SJCRH30 (cell line): ENCODE results near the gene LRRN4. TPM values are rescaled to one million over a fixed set of nuclear protein-coding genes. Genes with fewer than 3 reads are reported as not detected.
A peak's percentile ranks its signal among the peaks of the same experiment; 100 is the strongest.

Experiments used
- DNase-seq, 2 experiments: peaks; one replicate each; pipeline ENCODE4 v3.0.0-alpha.2; 2015 to 2020
- H3K27ac ChIP-seq: fragments of 250-450 bp; sonication (Bioruptor Pico); 2 replicates; pipeline ENCODE4 v1.5.1; 2020; ENCODE audit warnings: mild to moderate bottlenecking, moderate library complexity
- H3K27me3 ChIP-seq: fragments of 250-450 bp; sonication (Bioruptor Pico); 2 replicates; pipeline ENCODE4 v1.5.1; 2020; ENCODE audit warnings: mild to moderate bottlenecking, moderate library complexity
- H3K36me3 ChIP-seq: fragments of 250-450 bp; sonication (Bioruptor Pico); 2 replicates; pipeline ENCODE4 v1.5.1; 2020; ENCODE audit warnings: mild to moderate bottlenecking, moderate library complexity
- H3K4me1 ChIP-seq: fragments of 250-450 bp; sonication (Bioruptor Pico); 2 replicates; pipeline ENCODE4 v1.5.1; 2020; ENCODE audit warnings: mild to moderate bottlenecking, moderate library complexity
- H3K4me3 ChIP-seq: fragments of 250-450 bp; sonication (Bioruptor Pico); 2 replicates; pipeline ENCODE4 v1.5.1; 2020; ENCODE audit warnings: mild to moderate bottlenecking, moderate library complexity
- H3K9me3 ChIP-seq: fragments of 250-450 bp; sonication (Bioruptor Pico); replicated peaks from 2 replicates; pipeline ENCODE4 v1.5.1; 2020; ENCODE audit warnings: mild to moderate bottlenecking, moderate library complexity
- total RNA-seq: library from RNA; depleted of rRNA; stranded (reverse); fragments of >200 nt; shearing (Covaris generic); gene quantifications from 2 replicates; pipeline ENCODE4 v1.2.3, GENCODE V29; 2014; rRNA removed

Gene LRRN4
- 2.3 and 3.3 TPM in 2 replicates for total RNA-seq

- Histone ChIP-seq H3K4me1 (peaks cover 8% of the 10 kb centered on the region; the same call in 1 of the 2 replicates), H3K4me3 (peak within 1 kb of the TSS; percentile 67), H3K9me3 (no peaks in the 10 kb centered on the region), H3K27me3 (no peaks in the 10 kb centered on the region), H3K27ac (peak within 1 kb of the TSS; percentile 88), H3K36me3 (no peaks in the 10 kb centered on the region)
- DNase-seq: peak; percentile 83 to 94
These were observed at the start of gene LRRN4 for GRCh38 chr20:6053776-6054688. Gene LRRN4 (minus strand): TSS chr20:6054060. CDS start chr20:6052799, 1,261 bp downstream.

- Histone ChIP-seq H3K27ac (no peak overlapping the region), H3K36me3 (0 out of 2 replicates have a peak, but pooled peaks cover 3% of the 10 kb centered on the region), H3K9me3 (no peaks in the 10 kb centered on the region), H3K27me3 (no peaks in the 10 kb centered on the region), H3K4me1 (no peaks in the 10 kb centered on the region), H3K4me3 (no peak overlapping the region)
- no peak for DNase-seq
These were observed 49.4 kb upstream of the LRRN4 start for GRCh38 chr20:6103301-6103700.

- Histone ChIP-seq H3K27me3 (no peaks in the 10 kb centered on the region), H3K4me3 (no peak overlapping the region), H3K9me3 (no peaks in the 10 kb centered on the region), H3K27ac (no peak overlapping the region), H3K36me3 (peaks cover 3% of the 10 kb centered on the region; the same call in 1 of the 2 replicates), H3K4me1 (no peaks in the 10 kb centered on the region)
- no peak for DNase-seq
These were observed 47.5 kb upstream of the LRRN4 start for GRCh38 chr20:6101346-6101745.

- H3K4me1 ChIP-seq: no peaks in the 10 kb centered on the region
- no peak overlapping the region for H3K27ac ChIP-seq
- H3K36me3 ChIP-seq: peaks cover 3% of the 10 kb centered on the region; the same call in 1 of the 2 replicates
- no peak overlapping the region for H3K4me3 ChIP-seq
- no peaks in the 10 kb centered on the region for H3K9me3 ChIP-seq
- H3K27me3 ChIP-seq: no peaks in the 10 kb centered on the region
- DNase-seq: no peak
These were observed 46.4 kb upstream of the LRRN4 start for GRCh38 chr20:6100246-6100645.

DNA sequence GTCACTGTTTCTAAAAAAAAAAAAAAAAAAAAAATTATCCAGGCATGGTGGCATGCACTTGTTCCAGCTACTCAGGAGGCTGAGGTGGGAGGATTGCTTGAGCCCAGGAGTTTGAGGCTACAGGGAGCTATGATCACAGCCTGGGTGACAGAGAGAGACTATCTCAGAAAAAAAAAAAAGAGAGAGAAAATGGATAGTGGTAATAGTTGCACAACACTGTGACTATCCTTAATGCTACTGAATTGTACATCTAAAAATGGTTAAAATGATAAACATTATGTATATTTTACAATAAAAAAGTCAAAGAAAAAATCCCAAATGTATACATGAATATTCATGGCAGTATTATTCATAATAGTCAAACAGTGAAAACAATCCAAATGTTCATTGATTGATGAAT lies 46.0 kb upstream of the LRRN4 start:
- no peak for DNase-seq
- Histone ChIP-seq H3K4me1 (no peaks in the 10 kb centered on the region), H3K36me3 (peaks cover 3% of the 10 kb centered on the region; the same call in 1 of the 2 replicates), H3K27me3 (no peaks in the 10 kb centered on the region), H3K9me3 (no peaks in the 10 kb centered on the region), H3K27ac (no peak overlapping the region), H3K4me3 (no peak overlapping the region)

DNA sequence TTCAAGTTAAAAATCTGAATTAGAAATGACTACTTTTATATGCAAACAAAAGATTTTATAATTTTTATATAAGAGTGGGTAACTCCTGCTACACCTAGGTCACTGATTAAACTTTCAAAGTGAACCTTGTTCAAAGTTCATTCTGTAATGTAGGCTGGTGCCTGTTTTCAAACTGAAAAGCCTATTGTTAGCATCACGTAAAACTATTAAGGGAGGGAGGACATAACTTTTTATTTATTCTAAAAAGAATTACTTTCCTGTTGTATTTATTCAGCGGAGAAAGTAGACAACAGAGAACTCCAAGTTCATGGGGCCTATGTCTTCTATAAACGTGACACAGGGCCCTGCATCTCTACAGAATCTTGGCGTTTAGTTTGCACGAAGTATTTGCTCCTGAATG lies 41.5 kb upstream of the LRRN4 start:
- no peak overlapping the region for H3K4me3 ChIP-seq
- no peaks in the 10 kb centered on the region for H3K27me3 ChIP-seq
- H3K4me1 ChIP-seq: no peaks in the 10 kb centered on the region
- DNase-seq: no peak
- no peak overlapping the region for H3K27ac ChIP-seq
- H3K9me3 ChIP-seq: no peaks in the 10 kb centered on the region
- peaks cover 11% of the 10 kb centered on the region for H3K36me3 ChIP-seq

DNA sequence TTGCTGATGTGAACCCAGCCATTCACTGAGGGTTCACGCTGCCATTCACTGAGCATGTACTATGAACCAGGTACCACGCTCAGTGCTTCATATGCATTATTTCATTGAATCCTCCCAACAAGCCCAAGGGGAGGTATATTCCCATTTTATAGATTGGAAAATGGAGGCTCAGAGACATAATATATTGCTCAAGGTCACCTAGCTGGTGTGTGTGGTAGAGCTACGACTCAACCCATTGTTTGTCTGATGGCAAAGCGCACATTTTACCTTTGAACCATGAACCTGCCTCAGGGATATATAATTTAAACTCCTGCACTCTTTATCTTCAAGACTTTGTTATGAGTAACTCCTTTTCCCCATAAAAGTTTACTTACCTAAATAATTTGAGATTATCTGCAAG lies 40.7 kb upstream of the LRRN4 start:
- H3K4me3 ChIP-seq: no peak overlapping the region
- H3K27ac ChIP-seq: no peak overlapping the region
- no peaks in the 10 kb centered on the region for H3K27me3 ChIP-seq
- H3K9me3 ChIP-seq: no peaks in the 10 kb centered on the region
- DNase-seq: no peak
- H3K4me1 ChIP-seq: no peaks in the 10 kb centered on the region
- peaks cover 11% of the 10 kb centered on the region for H3K36me3 ChIP-seq

GRCh38 chr20:6094063-6094462 lies 40.2 kb upstream of the LRRN4 start:
- Histone ChIP-seq H3K9me3 (no peaks in the 10 kb centered on the region), H3K4me3 (no peak overlapping the region), H3K27ac (no peak overlapping the region), H3K4me1 (no peaks in the 10 kb centered on the region), H3K36me3 (peaks cover 11% of the 10 kb centered on the region), H3K27me3 (no peaks in the 10 kb centered on the region)
- DNase-seq: no peak

- Histone ChIP-seq H3K27me3 (no peaks in the 10 kb centered on the region), H3K27ac (no peak overlapping the region), H3K4me3 (no peak overlapping the region), H3K36me3 (peaks cover 15% of the 10 kb centered on the region), H3K9me3 (no peaks in the 10 kb centered on the region), H3K4me1 (no peaks in the 10 kb centered on the region)
- DNase-seq: no peak
These were observed 37.8 kb upstream of the LRRN4 start for GRCh38 chr20:6091661-6092060.

DNA sequence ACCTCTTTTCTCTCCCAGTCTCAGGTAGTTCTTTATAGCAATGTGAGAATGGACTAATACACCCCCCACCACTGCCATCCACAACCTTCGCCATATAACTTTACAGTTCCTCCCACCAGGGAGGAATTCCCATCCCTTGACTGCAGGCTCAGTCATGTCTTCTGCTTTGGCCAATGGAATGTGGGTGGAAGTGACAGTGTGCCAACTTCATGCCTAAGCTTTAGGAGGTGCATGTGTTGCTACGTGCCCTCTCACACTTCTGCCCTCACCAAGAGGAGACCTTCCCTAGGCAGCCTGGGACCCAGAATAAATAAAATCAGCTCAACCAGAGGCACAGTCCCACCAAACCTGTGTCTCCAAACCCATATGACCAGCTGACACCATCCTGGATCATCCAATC lies 33.0 kb upstream of the LRRN4 start:
- no peaks in the 10 kb centered on the region for H3K27me3 ChIP-seq
- DNase-seq: no peak

DNA sequence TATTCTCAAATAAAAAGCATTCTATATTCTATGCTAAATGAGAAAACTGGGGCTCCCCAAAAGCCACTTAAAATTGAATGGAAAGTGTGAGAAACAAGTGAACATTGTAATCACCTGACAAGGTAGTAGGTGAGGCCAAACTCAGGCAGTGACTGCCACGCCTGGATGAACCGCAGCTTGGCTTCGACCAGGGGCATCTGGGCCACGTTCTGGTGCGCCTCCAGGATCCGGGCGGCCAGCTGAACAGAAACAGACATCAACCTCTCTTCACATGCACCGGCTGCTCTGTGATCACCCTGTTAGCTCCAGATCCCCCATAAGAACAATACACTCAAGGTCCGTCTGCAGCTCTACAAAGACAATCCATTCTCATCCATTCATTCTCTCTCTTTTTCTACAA lies 30.1 kb upstream of the LRRN4 start:
- DNase-seq: no peak
- Histone ChIP-seq H3K36me3 (peaks cover 23% of the 10 kb centered on the region), H3K27ac (no peak overlapping the region), H3K9me3 (no peaks in the 10 kb centered on the region), H3K4me1 (no peaks in the 10 kb centered on the region), H3K27me3 (no peaks in the 10 kb centered on the region), H3K4me3 (no peak overlapping the region)

More for the DNA sequence above, 33.0 kb upstream of the LRRN4 start:
- Histone ChIP-seq H3K9me3 (no peaks in the 10 kb centered on the region), H3K4me3 (no peak overlapping the region), H3K4me1 (no peaks in the 10 kb centered on the region), H3K36me3 (peaks cover 21% of the 10 kb centered on the region), H3K27ac (no peak overlapping the region)

DNA sequence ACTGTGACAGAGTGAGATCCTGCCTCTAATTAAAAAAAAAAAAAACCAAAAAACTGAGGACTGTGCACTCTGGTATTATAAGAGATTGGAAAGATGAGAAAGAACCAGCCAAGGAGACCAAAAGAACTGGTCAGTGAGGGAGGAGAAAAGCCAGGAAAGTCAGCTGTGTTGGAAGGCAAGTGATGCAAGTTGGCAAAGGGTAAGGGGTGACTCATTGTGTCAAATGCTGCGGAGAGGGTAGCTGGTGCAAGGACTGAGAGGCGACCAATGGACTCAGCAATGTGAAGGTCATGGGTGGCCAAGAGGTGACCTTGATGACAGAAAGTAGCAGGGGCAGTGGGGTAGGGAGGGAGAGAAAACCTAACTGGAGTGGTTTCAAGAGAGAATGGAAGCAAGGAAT lies 27.4 kb upstream of the LRRN4 start:
- Histone ChIP-seq H3K4me3 (no peak overlapping the region), H3K27me3 (no peaks in the 10 kb centered on the region), H3K4me1 (no peaks in the 10 kb centered on the region), H3K36me3 (peaks cover 16% of the 10 kb centered on the region), H3K27ac (no peak overlapping the region), H3K9me3 (no peaks in the 10 kb centered on the region)
- DNase-seq: no peak

DNA sequence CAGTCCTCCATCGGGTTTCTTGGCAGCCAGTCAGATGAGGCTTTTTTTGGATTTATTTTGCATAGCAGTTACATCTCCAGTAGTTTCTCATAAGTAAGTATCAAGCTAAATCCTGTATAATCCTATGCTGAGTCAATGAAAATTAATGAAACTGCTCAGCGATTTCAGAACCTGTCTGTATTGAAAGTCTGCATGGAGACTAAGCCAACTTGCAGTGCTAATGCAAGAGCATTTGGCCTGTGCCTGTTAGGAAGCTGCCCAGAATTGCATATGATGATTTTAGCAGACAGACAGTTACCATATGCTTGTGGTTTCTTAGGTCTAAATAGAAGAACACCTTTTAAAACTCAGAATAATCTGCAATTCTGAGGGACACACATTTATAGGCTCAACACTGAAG lies 25.2 kb upstream of the LRRN4 start:
- H3K4me1 ChIP-seq: no peaks in the 10 kb centered on the region
- H3K9me3 ChIP-seq: no peaks in the 10 kb centered on the region
- H3K27ac ChIP-seq: no peak overlapping the region
- no peaks in the 10 kb centered on the region for H3K27me3 ChIP-seq
- no peak for DNase-seq
- no peak overlapping the region for H3K4me3 ChIP-seq
- 0 out of 2 replicates have a peak, but pooled peaks cover 5% of the 10 kb centered on the region for H3K36me3 ChIP-seq

GRCh38 chr20:6075428-6076219 lies 21.8 kb upstream of the LRRN4 start:
- DNase-seq: peak in 1 of 2 experiments; percentile 31
- Histone ChIP-seq H3K27me3 (no peaks in the 10 kb centered on the region), H3K27ac (peak overlapping the region; percentile 8), H3K9me3 (no peaks in the 10 kb centered on the region), H3K4me3 (no peak overlapping the region), H3K36me3 (peaks cover 3% of the 10 kb centered on the region; the same call in 1 of the 2 replicates), H3K4me1 (no peaks in the 10 kb centered on the region)

DNA sequence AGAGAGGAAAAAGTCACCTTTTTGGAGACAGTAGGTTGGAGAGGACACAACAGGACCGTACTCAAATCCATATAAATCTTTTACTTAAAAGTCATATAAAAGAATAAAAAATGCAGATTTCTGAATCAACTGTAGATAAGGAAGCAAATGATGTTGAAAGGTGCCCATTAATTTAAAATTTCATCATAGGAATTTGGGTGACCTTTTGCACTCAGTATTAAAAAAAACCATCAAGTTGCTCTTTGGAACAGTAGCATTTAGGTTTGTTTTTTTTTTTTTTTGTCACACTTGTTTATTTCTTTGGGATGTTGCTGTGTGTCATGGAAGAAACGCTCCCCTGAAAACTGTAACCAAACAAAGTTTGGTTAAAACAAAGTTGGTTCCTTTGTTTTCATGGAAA lies 20.9 kb upstream of the LRRN4 start:
- DNase-seq: no peak
- no peaks in the 10 kb centered on the region for H3K9me3 ChIP-seq
- H3K27me3 ChIP-seq: no peaks in the 10 kb centered on the region
- no peak overlapping the region for H3K4me3 ChIP-seq
- H3K27ac ChIP-seq: no peak overlapping the region
- H3K36me3 ChIP-seq: peaks cover 3% of the 10 kb centered on the region; the same call in 1 of the 2 replicates
- no peaks in the 10 kb centered on the region for H3K4me1 ChIP-seq
